Lower leg skin (tissue), 4 donors: ENCODE results near the gene PGA3. TPM values are rescaled to one million over a fixed set of nuclear protein-coding genes. Genes with fewer than 3 reads are reported as not detected.
"Not testable (repeated sequence)": the region's sequence is repeated elsewhere in the genome, so short reads cannot be mapped to it uniquely, and the experiment has no call there.

Experiments used
- DNase-seq, 2 donors: peaks; one replicate each; pipeline ENCODE4 v3.0.0-alpha.2; 2019; ENCODE audit warnings: low spot score in 2 of 2
- H3K4me3 ChIP-seq: fragments of 200-600 bp; sonication (generic); 2 replicates; pipeline ENCODE4 v1.5.1; 2017; ENCODE audit warnings: mild to moderate bottlenecking, low read depth; ENCODE audit not compliant: poor library complexity, severe bottlenecking
- CTCF ChIP-seq, 3 donors: fragments of 450-650 bp; IDR thresholded peaks; one replicate each; pipeline ENCODE4 v1.5.1; 2016; ENCODE audit warnings: antibody characterized with exemption in 3 of 3, mild to moderate bottlenecking in 3 of 3, moderate library complexity in 2 of 3
- POLR2A ChIP-seq, 2 donors: fragments of 450-650 bp; IDR thresholded peaks; one replicate each; pipeline ENCODE4 v1.6.1; 2016 to 2017; ENCODE audit warnings: antibody characterized with exemption in 2 of 2, mild to moderate bottlenecking in 1 of 2, moderate library complexity in 1 of 2
- WGBS, 2 donors: methylation state at CpG; one replicate each; pipeline ENCODE4 v1.1.5; 2018; 5-methylcytosine and 5-hydroxymethylcytosine counted together
- intact Hi-C: fragments of 100-400 bp; cut with DNase I; formaldehyde crosslinking; loops from one replicate; pipeline ENCODE4 v1.15.0; 2023; ENCODE audit warnings: low total_unique reads
- total RNA-seq, 4 donors: library from RNA; depleted of rRNA; stranded (reverse); fragments of >200 nt; gene quantifications; one replicate each; pipeline ENCODE4 v1.1.0, GENCODE V29; 2016

PGA3 gene
- total RNA-seq, 4 donors from 2014 or later: 0.32 to 1.5 TPM; not detected in 2

- TF ChIP-seq POLR2A (IDR thresholded peaks at IDR 0.05): no peak
- no peak for TF ChIP-seq CTCF (IDR thresholded peaks at IDR 0.05)
- no peak for DNase-seq
- no peak overlapping the region for H3K4me3 ChIP-seq
- WGBS, 2 donors: 78 to 83% methylated on average over 6 of the region's 6 CpGs
- intact Hi-C loops: no loop called here
Observed at GRCh38 chr11:61198361-61198760, 5.0 kb upstream of the PGA3 start.

GRCh38 chr11:61198948-61199523, 4.3 kb upstream of the PGA3 start:
- no peak overlapping the region for H3K4me3 ChIP-seq
- DNase-seq: no peak
- intact Hi-C loops: no loop called here
- TF ChIP-seq CTCF (IDR thresholded peaks at IDR 0.05) (no peak), POLR2A (IDR thresholded peaks at IDR 0.05) (no peak)
- 85 to 93% methylated on average over 4 of the region's 4 CpGs for WGBS, 2 donors

GRCh38 chr11:61201476-61201875, 1.8 kb upstream of the PGA3 start:
- TF ChIP-seq CTCF (IDR thresholded peaks at IDR 0.05) (no peak), POLR2A (IDR thresholded peaks at IDR 0.05) (no peak)
- DNase-seq: no peak
- intact Hi-C loops: no loop called here
- no peak overlapping the region for H3K4me3 ChIP-seq
- 92 to 95% methylated on average over 14 of the region's 14 CpGs for WGBS, 2 donors

GRCh38 chr11:61203873-61204272, 558 bp downstream of the PGA3 start:
- DNase-seq, H3K4me3 ChIP-seq, intact Hi-C loops: not testable (repeated sequence)
- no CpG with 5 or more reads among the region's 5 CpGs for WGBS, 2 donors

GRCh38 chr11:61204502-61205059, 1.3 kb downstream of the PGA3 start:
- H3K4me3 ChIP-seq: not testable (repeated sequence)

GRCh38 chr11:61207636-61208310, 4.5 kb downstream of the PGA3 start:
- WGBS, 2 donors: no CpG with 5 or more reads among the region's 9 CpGs
- intact Hi-C loops, H3K4me3 ChIP-seq, DNase-seq: not testable (repeated sequence)

More at GRCh38 chr11:61204502-61205059, 1.3 kb downstream of the PGA3 start:
- intact Hi-C loops, DNase-seq: not testable (repeated sequence)
- WGBS, 2 donors: 35 to 48% methylated on average over 14 of the region's 14 CpGs

- intact Hi-C loops: not testable (repeated sequence)
- WGBS, 2 donors: no CpG with 5 or more reads among the region's 6 CpGs
Observed at GRCh38 chr11:61210629-61211028, 7.3 kb downstream of the PGA3 start.

GRCh38 chr11:61211327-61211952, 8.1 kb downstream of the PGA3 start:
- 52 to 64% methylated on average over 6 to 7 of the region's 10 CpGs for WGBS, 2 donors
- DNase-seq, H3K4me3 ChIP-seq, intact Hi-C loops: not testable (repeated sequence)

More at GRCh38 chr11:61210629-61211028, 7.3 kb downstream of the PGA3 start:
- not testable (repeated sequence) for DNase-seq, H3K4me3 ChIP-seq

GRCh38 chr11:61212202-61212601, 8.9 kb downstream of the PGA3 start:
- DNase-seq, H3K4me3 ChIP-seq, intact Hi-C loops: not testable (repeated sequence)
- no CpG with 5 or more reads among the region's 15 CpGs for WGBS, 2 donors

- DNase-seq, intact Hi-C loops, H3K4me3 ChIP-seq: not testable (repeated sequence)
- WGBS, 2 donors: no CpG with 5 or more reads among the region's 3 CpGs
Observed at GRCh38 chr11:61213711-61214324, 10.5 kb downstream of the PGA3 start.

GRCh38 chr11:61218306-61218705, 15.0 kb downstream of the PGA3 start:
- DNase-seq, intact Hi-C loops, H3K4me3 ChIP-seq: not testable (repeated sequence)
- WGBS, 2 donors: no CpG with 5 or more reads among the region's 4 CpGs
